AG09309 (cell line): ENCODE measurements around the gene ARHGAP27.
A peak's percentile ranks its signal among the peaks of the same experiment; 100 is the strongest.
"Not testable (repeated sequence)": the region's sequence is repeated elsewhere in the genome, so short reads cannot be mapped to it uniquely, and the experiment has no call there.

ENCODE experiments used
- DNase-seq: peaks from one replicate; pipeline ENCODE4 v3.0.0-alpha.2; 2010; ENCODE audit warnings: low read depth
- H3K4me3 ChIP-seq: 2 replicates; pipeline ENCODE4 v1.5.1; 2011; ENCODE audit warnings: mild to moderate bottlenecking, low read depth, low read length, moderate library complexity; ENCODE audit not compliant: control insufficient read depth
- CTCF ChIP-seq: IDR thresholded peaks from 2 replicates; pipeline ENCODE4 v1.5.1; 2011; ENCODE audit warnings: mild to moderate bottlenecking, low read depth, low read length, inconsistent platforms; ENCODE audit not compliant: insufficient read depth, control insufficient read depth; ENCODE audit errors: missing control alignments

ARHGAP27 gene

GRCh38 chr17:45347444-45347843 is 85.2 kb downstream of the ARHGAP27 start:
- TF ChIP-seq CTCF: no peak
- H3K4me3 ChIP-seq: no peak overlapping the region
- DNase-seq: no peak

GRCh38 chr17:45346216-45347015 is 86.3 kb downstream of the ARHGAP27 start:
- no peak for TF ChIP-seq CTCF
- no peak for DNase-seq
- no peak overlapping the region for H3K4me3 ChIP-seq

GRCh38 chr17:45345554-45346215 is 87.0 kb downstream of the ARHGAP27 start:
- H3K4me3 ChIP-seq: no peak overlapping the region
- no peak for TF ChIP-seq CTCF
- peak; percentile 99 for DNase-seq

GRCh38 chr17:45345246-45345553 is 87.5 kb downstream of the ARHGAP27 start:
- no peak overlapping the region for H3K4me3 ChIP-seq
- DNase-seq: no peak
- TF ChIP-seq CTCF: no peak

- H3K4me3 ChIP-seq: not testable (repeated sequence)
Measured at GRCh38 chr17:45343967-45344664, 88.6 kb downstream of the ARHGAP27 start.

More at GRCh38 chr17:45343967-45344664, 88.6 kb downstream of the ARHGAP27 start:
- not testable (repeated sequence) for DNase-seq
